H1 (cell line): ENCODE measurements around the gene ALDH1A3. TPM values are rescaled to one million over a fixed set of nuclear protein-coding genes. Genes with fewer than 3 reads are reported as not detected.

ENCODE experiments used
- SAP30 ChIP-seq: fragments of 300-600 bp; sonication (generic); IDR thresholded peaks from 2 replicates; pipeline ENCODE4 v1.7.1; 2012; ENCODE audit warnings: low read length, moderate library complexity, mild to moderate bottlenecking, inconsistent platforms; ENCODE audit not compliant: insufficient read depth, insufficient replicate concordance
- SP2 ChIP-seq: IDR thresholded peaks from 2 replicates; pipeline ENCODE4 v1.6.1; 2012; ENCODE audit warnings: mild to moderate bottlenecking, low read length, inconsistent platforms
- polyA plus RNA-seq, 7 experiments: library from polyadenylated mRNA; depleted of rRNA in 3 of 7; stranded (reverse) in 5 of 7; unstranded in 2 of 7; fragments of >200 nt in 5 of 7; fragments of 200-250 nt in 2 of 7; gene quantifications; 1 replicate in 5 of 7; 2 replicates in 1 of 7; 4 replicates in 1 of 7; pipeline versions ENCODE4 v1.2.1 to v1.2.3, GENCODE V29; 2011 to 2013; ENCODE audit warnings: missing spikeins in 2 of 7, mixed read lengths in 2 of 7
- total RNA-seq: library from RNA; stranded (reverse); fragmentation: NEBNext Ultra II Directional; extraction: Animal tissue kit (Norgen Biotek cat#: 25700); gene quantifications from 2 replicates; pipeline ENCODE4 v1.2.1, GENCODE V29; 2021

The ALDH1A3 gene
- total and polyA plus RNA-seq, 2 of the 8 experiments (the other 6 are each of a cell fraction or from before 2014, with no cell fraction given), result 2.2 to 5.5 TPM

DNA sequence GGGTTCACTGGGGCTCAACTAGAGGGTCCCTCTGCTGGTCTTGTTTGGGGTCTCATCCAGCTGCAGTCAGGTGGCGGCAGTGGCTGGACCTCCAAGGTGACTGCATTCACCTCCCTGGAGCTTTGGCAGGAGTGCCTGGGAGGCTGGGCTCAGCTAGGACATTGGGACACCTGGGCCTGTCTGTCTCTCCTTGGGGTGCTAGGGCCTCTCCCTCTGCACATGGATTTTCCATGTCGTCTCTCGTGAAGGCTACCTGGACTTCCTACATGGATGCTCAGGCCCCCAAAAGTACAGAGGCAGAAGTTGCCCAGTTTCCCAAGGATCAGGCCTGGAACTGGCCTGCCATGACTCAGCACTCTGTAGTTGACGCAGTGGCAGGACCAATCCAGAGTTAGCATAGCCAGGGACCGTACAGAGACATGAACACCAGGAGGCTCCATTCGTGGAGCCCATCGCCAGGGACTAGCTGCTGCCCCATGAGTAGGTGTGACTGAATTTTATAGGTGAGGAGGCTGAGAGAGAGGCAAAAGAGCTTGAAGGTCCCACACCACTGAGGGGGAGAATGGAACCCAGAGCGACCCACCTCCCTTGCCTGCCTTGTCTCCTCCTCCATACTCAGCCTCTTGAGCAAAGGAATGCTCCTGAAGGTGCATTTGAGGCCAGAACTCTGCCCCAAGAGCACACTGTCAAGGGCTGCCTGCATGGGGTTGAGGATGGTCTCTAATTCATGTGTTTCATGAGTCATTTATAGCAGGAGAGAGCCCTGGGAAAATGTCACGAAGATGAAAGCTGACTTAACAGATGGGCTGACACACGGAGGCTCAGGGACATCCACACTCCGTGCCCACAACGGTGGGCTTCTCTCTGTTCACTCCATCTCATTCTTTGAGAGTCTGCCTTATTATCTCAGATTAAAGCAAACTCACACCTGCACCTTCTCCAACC is 13.0 kb upstream of the ALDH1A3 start (continued):
- TF ChIP-seq SP2 (no peak), SAP30 (no peak)
- TF ChIP-seq, all 59 proteins: peak for 4
